ENCODE measurements around the gene TPCN1. TPM values are rescaled to one million over a fixed set of nuclear protein-coding genes. Genes with fewer than 3 reads are reported as not detected.

TPCN1 gene
- total RNA-seq, 1 experiment from 2014 or later: 32.7 TPM

GRCh38 chr12:113191227-113191626 lies 30.0 kb upstream of the TPCN1 start:
- POLR2A ChIA-PET: interaction anchor here (0.8 kb wide), 1 partner anchor 28 kb away, joined by 4 read pairs; no protein-coding TSS in a partner anchor
- Mint-ChIP-seq H3K27me3 (ENCODE audit: low read depth) (no peaks in the 10 kb centered on the region), H3K36me3 (peaks cover 33% of the 10 kb centered on the region), H3K27ac (no peak overlapping the region), H3K4me3 (no peak overlapping the region), H3K9me3 (no peaks in the 10 kb centered on the region), H3K4me1 (peaks cover 16% of the 10 kb centered on the region)
- TF ChIP-seq MLX (CRISPR knock-in tag; IDR thresholded peaks at IDR 0.05): no peak
- TF ChIP-seq MYBL2 (CRISPR knock-in tag; IDR thresholded peaks at IDR 0.05): no peak
- TF ChIP-seq HMGA2 (CRISPR knock-in tag; IDR thresholded peaks at IDR 0.05): no peak
- TF ChIP-seq JUN (CRISPR knock-in tag; IDR thresholded peaks at IDR 0.05): no peak
- no peak for TF ChIP-seq ZNF121 (CRISPR knock-in tag; IDR thresholded peaks at IDR 0.05)
- TF ChIP-seq ZNF423 (CRISPR knock-in tag; IDR thresholded peaks at IDR 0.05): no peak
- TF ChIP-seq, protein P1, sequence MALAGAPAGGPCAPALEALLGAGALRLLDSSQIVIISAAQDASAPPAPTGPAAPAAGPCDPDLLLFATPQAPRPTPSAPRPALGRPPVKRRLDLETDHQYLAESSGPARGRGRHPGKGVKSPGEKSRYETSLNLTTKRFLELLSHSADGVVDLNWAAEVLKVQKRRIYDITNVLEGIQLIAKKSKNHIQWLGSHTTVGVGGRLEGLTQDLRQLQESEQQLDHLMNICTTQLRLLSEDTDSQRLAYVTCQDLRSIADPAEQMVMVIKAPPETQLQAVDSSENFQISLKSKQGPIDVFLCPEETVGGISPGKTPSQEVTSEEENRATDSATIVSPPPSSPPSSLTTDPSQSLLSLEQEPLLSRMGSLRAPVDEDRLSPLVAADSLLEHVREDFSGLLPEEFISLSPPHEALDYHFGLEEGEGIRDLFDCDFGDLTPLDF (CRISPR knock-in tag; IDR thresholded peaks at IDR 0.05): no peak
- no peak for TF ChIP-seq NFE2L1 (CRISPR knock-in tag; IDR thresholded peaks at IDR 0.05)
- TF ChIP-seq, protein P2, sequence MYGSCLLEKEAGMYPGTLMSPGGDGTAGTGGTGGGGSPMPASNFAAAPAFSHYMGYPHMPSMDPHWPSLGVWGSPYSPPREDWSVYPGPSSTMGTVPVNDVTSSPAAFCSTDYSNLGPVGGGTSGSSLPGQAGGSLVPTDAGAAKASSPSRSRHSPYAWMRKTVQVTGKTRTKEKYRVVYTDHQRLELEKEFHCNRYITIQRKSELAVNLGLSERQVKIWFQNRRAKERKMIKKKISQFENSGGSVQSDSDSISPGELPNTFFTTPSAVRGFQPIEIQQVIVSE (CRISPR knock-in tag; IDR thresholded peaks at IDR 0.05; ENCODE audit: borderline replicate concordance): no peak
- no peak for TF ChIP-seq FOXJ3 (CRISPR knock-in tag; IDR thresholded peaks at IDR 0.05; ENCODE audit: borderline replicate concordance)
- TF ChIP-seq USF1 (CRISPR knock-in tag; IDR thresholded peaks at IDR 0.05): no peak
- TF ChIP-seq, protein P3, sequence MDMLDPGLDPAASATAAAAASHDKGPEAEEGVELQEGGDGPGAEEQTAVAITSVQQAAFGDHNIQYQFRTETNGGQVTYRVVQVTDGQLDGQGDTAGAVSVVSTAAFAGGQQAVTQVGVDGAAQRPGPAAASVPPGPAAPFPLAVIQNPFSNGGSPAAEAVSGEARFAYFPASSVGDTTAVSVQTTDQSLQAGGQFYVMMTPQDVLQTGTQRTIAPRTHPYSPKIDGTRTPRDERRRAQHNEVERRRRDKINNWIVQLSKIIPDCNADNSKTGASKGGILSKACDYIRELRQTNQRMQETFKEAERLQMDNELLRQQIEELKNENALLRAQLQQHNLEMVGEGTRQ (CRISPR knock-in tag; IDR thresholded peaks at IDR 0.05): no peak
- TF ChIP-seq JAZF1 (CRISPR knock-in tag; IDR thresholded peaks at IDR 0.05): no peak
- TF ChIP-seq ARID4B (CRISPR knock-in tag; IDR thresholded peaks at IDR 0.05; ENCODE audit: borderline replicate concordance): no peak
- CTCF ChIA-PET: interaction anchor here (1.3 kb wide), 2 partner anchors 98 to 234 kb away, joined by 3 read pairs; no protein-coding TSS in a partner anchor
- DNase-seq (ENCODE audit: low spot score) (no peak), ATAC-seq (no peak)

- ChIA-PET CTCF (interaction anchor here (0.9 to 2.1 kb wide), 8 partner anchors 9 to 267 kb away, joined by 3 to 9 read pairs (median 4); partner anchors contain the start of genes DDX54, RASAL1, RITA1 and TPCN1), POLR2A (interaction anchor here (0.7 kb wide), 2 partner anchors 275 kb away, joined by 6 to 8 read pairs; no protein-coding TSS in a partner anchor)
- Mint-ChIP-seq H3K4me3 (no peak overlapping the region), H3K36me3 (peaks cover 18% of the 10 kb centered on the region), H3K27ac (no peak overlapping the region), H3K27me3 (ENCODE audit: low read depth) (no peaks in the 10 kb centered on the region), H3K4me1 (peaks cover 10% of the 10 kb centered on the region; the same call in 1 of the 2 replicates), H3K9me3 (no peaks in the 10 kb centered on the region)
- no peak for ATAC-seq
- DNase-seq (ENCODE audit: low spot score): no peak
- TF ChIP-seq CREM (CRISPR knock-in tag; IDR thresholded peaks at IDR 0.05): no peak
- TF ChIP-seq, protein P4, sequence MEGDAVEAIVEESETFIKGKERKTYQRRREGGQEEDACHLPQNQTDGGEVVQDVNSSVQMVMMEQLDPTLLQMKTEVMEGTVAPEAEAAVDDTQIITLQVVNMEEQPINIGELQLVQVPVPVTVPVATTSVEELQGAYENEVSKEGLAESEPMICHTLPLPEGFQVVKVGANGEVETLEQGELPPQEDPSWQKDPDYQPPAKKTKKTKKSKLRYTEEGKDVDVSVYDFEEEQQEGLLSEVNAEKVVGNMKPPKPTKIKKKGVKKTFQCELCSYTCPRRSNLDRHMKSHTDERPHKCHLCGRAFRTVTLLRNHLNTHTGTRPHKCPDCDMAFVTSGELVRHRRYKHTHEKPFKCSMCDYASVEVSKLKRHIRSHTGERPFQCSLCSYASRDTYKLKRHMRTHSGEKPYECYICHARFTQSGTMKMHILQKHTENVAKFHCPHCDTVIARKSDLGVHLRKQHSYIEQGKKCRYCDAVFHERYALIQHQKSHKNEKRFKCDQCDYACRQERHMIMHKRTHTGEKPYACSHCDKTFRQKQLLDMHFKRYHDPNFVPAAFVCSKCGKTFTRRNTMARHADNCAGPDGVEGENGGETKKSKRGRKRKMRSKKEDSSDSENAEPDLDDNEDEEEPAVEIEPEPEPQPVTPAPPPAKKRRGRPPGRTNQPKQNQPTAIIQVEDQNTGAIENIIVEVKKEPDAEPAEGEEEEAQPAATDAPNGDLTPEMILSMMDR (IDR thresholded peaks at IDR 0.05): no peak
- no peak for TF ChIP-seq SMAD4 (CRISPR knock-in tag; IDR thresholded peaks at IDR 0.05)
- TF ChIP-seq, protein P5, sequence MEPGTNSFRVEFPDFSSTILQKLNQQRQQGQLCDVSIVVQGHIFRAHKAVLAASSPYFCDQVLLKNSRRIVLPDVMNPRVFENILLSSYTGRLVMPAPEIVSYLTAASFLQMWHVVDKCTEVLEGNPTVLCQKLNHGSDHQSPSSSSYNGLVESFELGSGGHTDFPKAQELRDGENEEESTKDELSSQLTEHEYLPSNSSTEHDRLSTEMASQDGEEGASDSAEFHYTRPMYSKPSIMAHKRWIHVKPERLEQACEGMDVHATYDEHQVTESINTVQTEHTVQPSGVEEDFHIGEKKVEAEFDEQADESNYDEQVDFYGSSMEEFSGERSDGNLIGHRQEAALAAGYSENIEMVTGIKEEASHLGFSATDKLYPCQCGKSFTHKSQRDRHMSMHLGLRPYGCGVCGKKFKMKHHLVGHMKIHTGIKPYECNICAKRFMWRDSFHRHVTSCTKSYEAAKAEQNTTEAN (CRISPR knock-in tag; IDR thresholded peaks at IDR 0.05): no peak
- TF ChIP-seq TEAD4 (CRISPR knock-in tag; IDR thresholded peaks at IDR 0.05): no peak
- no peak for TF ChIP-seq NFYB (CRISPR knock-in tag; conservative IDR thresholded peaks at IDR 0.05; ENCODE audit: low read depth)
- no peak for TF ChIP-seq SOX15 (CRISPR knock-in tag; IDR thresholded peaks at IDR 0.05)
- TF ChIP-seq ZNF416 (CRISPR knock-in tag; IDR thresholded peaks at IDR 0.05): no peak
- no peak for TF ChIP-seq JUN (CRISPR knock-in tag; IDR thresholded peaks at IDR 0.05)
- TF ChIP-seq, protein P6, sequence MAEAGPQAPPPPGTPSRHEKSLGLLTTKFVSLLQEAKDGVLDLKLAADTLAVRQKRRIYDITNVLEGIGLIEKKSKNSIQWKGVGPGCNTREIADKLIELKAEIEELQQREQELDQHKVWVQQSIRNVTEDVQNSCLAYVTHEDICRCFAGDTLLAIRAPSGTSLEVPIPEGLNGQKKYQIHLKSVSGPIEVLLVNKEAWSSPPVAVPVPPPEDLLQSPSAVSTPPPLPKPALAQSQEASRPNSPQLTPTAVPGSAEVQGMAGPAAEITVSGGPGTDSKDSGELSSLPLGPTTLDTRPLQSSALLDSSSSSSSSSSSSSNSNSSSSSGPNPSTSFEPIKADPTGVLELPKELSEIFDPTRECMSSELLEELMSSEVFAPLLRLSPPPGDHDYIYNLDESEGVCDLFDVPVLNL (CRISPR knock-in tag; IDR thresholded peaks at IDR 0.05; ENCODE audit: borderline replicate concordance, low read depth): no peak
These were observed 26.3 kb upstream of the TPCN1 start for GRCh38 chr12:113194971-113195391.
